GM19395 (cell line): ENCODE measurements around the gene DNAAF5.

ENCODE experiments used
- ATAC-seq: cut with Tn5 transposase; IDR thresholded peaks from one replicate; pipeline ENCODE4 v1.9.1; 2021; ENCODE audit warnings: mild to moderate bottlenecking, moderate library complexity; ENCODE audit not compliant: unreplicated experiment

DNAAF5 gene

DNA sequence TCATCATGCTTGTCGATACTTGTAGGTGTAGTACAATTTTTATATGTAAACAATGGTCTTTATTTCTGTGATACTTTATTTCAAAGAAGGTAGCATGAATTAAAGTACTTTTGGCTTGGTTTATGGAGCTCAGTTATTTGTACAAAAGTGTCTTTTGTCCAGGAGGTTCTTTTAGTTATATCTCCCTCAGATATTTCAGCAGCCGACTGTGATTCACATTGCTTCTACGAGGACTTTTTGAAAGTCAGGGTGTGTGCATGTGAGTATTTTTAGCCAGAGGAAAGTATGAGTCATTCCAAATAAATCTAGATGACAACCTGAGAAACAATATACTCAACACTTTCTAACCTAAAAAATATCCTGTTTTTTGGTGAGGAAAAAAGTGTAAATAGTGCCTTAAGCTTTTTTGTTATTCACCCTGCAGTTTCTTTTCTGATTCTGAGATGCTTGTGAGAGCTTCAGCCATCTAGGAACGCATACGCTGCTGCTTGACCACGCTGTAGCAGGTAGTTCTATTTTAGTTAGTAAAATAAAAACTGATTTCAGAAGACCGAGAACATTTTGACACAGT lies 105.2 kb downstream of the DNAAF5 start:
- peak; percentile 74 for ATAC-seq

DNA sequence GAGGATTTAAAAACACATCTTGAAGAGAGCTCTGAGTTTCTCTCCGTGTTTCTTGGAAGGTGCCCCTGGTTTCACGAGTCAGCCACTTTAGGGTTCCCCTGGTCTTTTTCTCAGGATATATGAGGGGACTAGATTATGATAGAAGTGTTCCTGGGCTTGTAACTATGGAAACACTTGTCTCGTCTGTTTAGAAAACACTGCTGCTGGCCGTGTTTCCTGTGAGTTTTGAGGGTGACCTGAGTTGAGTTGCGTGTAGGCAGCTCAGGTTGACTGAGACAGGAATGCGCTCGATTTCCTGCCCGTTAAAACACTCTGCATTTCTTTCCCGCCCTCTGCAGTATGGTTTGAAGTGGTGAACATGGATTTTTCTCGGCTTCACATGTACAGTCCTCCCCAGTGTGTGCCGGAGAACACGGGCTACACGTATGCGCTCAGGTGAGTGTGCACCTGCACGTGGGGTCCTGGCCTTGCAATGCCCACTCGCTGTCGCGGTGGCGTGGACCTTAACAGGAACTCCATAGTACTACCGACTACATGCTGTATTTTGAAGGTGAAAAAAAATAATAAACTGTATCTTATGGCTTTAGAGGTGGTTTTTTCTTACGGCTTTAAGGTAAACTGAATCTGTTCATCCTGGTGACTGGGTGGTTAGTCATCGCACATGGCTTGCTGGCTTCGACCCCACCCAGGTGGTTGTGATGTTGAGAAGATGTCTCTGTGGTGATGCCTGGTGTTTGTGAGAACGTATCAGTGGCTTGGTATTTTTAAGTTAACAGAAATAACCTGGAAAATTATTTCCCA lies 105.9 kb downstream of the DNAAF5 start, which contains the start of gene SUN1:
TSS of gene SUN1 (plus strand) at position 310 of the 801 bp plus-strand sequence. CDS start at position 359, 49 bp downstream.
- ATAC-seq, result peak; percentile 50

DNA sequence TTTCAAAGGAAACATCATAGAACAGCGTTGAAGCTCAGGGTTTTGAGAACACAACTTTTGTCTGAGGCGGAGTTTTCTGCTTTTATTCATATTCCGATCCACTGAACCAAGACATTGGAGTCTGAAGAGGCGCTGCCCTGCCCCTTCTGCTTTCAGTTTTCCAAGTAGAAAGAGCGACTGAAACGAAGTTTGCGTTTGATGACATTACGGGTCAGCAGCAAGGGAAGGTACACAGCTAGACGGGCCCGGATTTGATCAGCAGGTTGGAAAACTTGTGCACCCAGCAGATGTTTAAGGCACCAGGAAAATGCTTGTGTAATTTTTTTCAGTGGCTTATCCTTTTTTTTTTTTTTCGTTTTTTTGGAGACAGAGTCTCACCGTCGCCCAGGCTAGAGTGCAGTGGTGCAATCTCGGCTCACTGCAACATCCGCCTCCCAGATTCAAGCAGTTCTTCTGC lies 106.5 kb downstream of the DNAAF5 start:
- ATAC-seq, result no peak

DNA sequence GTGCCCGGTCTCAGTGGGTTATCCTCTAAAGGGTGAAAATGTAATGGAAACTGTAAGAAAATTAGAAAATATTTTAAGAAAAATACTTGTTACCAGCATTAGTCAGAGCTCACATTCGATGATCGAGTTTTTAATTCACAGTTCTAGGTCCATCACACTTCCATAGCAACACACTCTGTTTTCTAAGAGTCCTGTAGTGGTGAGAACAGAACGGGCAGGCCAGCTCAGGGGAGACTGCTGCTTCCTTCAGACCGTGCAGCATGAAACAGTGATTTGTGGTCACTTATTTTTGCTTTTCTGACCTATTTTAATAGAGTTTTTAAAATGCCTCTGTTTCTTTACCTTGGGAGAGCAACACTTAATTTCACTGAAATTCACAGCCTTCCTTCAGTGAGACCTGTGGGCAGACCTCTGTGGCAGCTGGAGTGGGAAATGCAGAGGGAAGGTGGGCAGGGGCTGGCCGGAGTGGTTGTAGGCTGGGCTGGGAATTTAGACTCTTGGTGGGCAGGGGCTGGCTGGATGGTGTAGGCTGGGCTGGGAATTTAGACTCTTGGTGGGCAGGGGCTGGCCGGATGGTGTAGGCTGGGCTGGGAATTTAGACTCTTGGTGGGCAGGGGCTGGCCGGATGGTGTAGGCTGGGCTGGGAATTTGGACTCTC lies 107.2 kb downstream of the DNAAF5 start:
- no peak for ATAC-seq

DNA sequence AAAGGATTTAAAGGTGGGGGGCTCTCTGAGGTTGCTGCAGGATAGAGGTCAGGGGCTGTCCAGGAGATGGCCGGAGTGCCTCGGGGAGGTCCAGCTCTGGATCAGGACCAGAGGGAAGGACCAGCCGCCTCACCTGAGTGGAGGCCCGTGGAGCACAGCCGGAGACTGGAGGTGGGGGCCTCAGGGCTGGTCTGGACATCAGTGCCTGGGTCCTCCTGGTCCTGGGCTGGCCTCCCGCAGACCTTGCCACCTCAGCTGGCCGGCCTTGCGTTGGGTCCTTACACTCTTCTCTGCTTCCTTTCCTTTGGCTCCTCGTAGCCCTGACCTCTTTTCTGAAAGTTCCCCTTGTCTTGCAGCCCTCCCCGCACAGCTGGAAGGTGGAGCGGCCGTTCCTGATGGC lies 107.8 kb downstream of the DNAAF5 start:
- ATAC-seq, result no peak

DNA sequence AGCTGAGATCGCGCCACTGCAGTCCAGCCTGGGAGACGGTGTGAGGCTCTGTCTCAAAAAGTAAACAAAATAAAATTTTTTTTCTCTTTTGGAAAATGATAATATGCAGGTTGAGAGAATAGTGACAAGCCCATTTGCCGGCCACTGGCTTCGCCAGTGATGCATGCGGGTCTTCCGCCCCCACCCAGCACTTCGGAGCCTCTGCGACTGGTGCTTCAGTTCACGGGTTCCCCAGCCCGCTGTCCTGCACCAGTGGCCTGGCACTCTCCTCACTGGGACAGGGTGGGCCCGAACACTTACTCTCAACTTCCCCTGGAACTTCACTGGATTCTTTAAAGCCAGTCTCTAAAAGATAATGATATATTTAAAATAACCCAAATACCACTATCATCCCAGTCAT lies 108.5 kb downstream of the DNAAF5 start:
- ATAC-seq, result no peak

DNA sequence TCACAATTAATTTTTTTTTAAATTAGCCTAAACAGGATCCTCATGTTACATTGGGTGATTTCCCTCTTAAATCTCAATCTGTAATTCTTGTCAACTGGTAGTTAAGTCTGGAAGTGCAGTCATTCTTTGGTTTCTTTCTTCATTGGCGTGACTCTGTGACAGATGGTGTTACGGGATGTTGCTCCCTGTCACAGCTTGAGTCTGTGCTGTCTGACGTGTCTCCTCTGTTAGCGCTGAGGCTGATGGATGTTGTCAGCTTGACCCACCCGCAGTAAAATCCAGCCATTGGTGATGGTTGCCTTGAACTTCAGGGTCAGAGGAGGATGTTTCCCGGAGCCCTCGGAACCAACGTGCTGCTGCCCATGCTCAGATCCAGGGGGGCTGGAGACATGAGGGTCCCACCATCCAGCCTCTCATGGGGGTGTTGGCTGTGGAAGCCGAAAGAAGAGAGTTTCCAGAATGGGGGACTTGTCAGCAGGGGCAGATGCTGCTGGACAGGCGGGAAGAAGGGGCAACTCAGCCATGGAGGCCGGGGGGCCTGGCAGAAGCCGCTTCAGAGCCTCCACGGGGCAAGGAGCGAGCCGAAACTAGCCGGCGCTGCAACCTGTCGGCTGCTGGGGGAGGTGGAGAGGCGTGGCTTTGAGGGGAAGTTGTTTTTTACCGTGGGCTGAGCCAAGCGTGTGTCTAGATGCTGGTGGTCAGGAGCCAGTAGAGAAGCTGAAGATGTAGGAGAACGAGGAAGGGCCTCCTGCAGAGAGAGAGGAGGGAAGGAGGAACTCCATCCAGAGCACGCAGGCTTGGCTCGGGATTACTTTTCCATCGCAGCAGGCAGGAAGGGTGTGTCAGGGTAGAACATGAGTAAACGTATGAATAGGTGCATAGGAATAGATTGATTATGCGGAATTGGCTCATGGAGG lies 109.2 kb downstream of the DNAAF5 start:
- no peak for ATAC-seq
